ENCODE results near the gene SSRP1. TPM values are rescaled to one million over a fixed set of nuclear protein-coding genes. Genes with fewer than 3 reads are reported as not detected.

The SSRP1 gene, protein sequence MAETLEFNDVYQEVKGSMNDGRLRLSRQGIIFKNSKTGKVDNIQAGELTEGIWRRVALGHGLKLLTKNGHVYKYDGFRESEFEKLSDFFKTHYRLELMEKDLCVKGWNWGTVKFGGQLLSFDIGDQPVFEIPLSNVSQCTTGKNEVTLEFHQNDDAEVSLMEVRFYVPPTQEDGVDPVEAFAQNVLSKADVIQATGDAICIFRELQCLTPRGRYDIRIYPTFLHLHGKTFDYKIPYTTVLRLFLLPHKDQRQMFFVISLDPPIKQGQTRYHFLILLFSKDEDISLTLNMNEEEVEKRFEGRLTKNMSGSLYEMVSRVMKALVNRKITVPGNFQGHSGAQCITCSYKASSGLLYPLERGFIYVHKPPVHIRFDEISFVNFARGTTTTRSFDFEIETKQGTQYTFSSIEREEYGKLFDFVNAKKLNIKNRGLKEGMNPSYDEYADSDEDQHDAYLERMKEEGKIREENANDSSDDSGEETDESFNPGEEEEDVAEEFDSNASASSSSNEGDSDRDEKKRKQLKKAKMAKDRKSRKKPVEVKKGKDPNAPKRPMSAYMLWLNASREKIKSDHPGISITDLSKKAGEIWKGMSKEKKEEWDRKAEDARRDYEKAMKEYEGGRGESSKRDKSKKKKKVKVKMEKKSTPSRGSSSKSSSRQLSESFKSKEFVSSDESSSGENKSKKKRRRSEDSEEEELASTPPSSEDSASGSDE
- total RNA-seq (2014; rRNA removed; shearing (Covaris generic); ENCODE audit: low replicate concordance), result 79.9 and 111 TPM in 2 replicates

DNA sequence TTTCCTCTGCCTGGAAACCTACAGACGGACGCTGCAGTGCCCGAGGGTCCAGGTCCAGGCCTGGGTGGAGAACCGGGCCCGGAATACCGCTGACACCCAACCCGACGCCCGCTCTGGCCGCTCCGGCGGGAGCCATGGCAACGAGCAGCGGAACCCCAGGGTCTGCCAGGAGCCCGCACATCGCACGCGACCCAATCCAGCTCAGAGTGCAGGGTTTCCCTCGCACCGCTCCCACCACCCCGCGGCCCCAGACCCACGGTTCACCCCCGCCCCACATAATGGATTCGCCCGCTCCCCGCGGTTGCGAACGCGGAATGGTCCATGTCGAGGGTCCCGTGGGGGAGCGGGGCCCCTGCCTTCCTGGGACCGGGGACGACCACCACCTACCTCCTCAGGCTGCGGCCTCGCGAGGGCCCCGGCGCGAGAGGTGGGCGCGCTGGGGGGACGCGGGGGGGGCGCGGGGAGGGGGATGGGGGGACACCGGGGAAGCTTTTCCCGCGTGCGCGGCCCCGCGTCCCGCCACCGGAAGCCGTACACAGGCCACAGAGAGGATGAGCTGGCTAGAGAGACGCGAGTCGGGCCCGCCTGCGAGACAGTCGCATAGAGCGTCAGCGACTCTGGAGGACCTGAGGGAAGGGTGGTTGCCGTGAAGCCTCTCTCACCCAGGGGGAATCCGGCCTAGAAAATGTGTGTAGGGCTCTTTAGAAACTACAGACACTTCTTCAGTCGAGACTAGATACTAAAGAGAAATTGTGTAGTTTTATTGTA, at the start of gene SSRP1:
Gene SSRP1 (minus strand): TSS at position 550 of the 768 bp plus-strand sequence. CDS start 771 bp downstream, outside the sequence.
- Histone ChIP-seq H3K9me3 (ENCODE audit: low read length) (no peaks in the 10 kb centered on the region), H4K20me1 (ENCODE audit: insufficient read depth, low read depth, low read length) (no peaks in the 10 kb centered on the region; the same call in 1 of the 2 replicates), H3K9me2 (replicated peaks; ENCODE audit: insufficient read depth, low read length) (no peaks in the 10 kb centered on the region)

DNA sequence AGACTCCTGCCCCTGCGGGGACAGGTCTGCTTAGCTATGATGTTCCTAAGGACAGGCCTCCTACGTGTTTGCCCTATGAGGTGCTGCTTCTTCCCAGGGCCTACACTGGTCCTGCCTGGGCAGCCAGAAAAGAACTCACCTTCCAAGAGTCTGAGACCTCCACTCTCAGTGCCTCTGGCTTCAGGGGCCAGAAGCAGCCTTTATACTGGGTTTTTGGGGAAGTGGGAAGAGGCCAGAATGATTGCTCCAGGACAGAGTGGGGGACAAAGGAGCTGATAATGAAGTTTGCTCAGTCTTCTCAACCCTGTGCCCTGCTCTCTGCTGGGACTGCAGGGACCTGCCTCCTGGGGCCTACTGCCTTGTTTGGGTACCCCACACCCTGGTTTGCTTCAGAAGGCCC, 45.3 kb upstream of the SSRP1 start, which contains the start of gene PRG3:
Gene PRG3 (minus strand): TSS at position 176 of the 400 bp plus-strand sequence. CDS start 442 bp downstream, outside the sequence.
- Histone ChIP-seq H3K27ac (ENCODE audit: low read length) (no peak within 1 kb of the TSS), H3K9ac (ENCODE audit: low read length) (no peak within 1 kb of the TSS), H3K4me2 (ENCODE audit: low read depth, low read length, poor library complexity, severe bottlenecking) (no peak within 1 kb of the TSS), H3K36me3 (ENCODE audit: insufficient read depth, low read length) (no peaks in the 10 kb centered on the region), H3K79me2 (ENCODE audit: low read length) (no peaks in the 10 kb centered on the region), H4K20me1 (ENCODE audit: insufficient read depth, low read depth, low read length) (no peaks in the 10 kb centered on the region), H3K4me1 (ENCODE audit: low read length) (no peaks in the 10 kb centered on the region), H3K9me2 (replicated peaks; ENCODE audit: insufficient read depth, low read length) (no peaks in the 10 kb centered on the region), H3K4me3 (ENCODE audit: low read length) (no peak within 1 kb of the TSS), H2AFZ (ENCODE audit: low read length) (no peak within 1 kb of the TSS), H3K9me3 (ENCODE audit: low read length) (no peaks in the 10 kb centered on the region), H3K27me3 (ENCODE audit: low read length) (no peaks in the 10 kb centered on the region)
- no peak for DNase-seq

More for the DNA sequence above, at the start of gene SSRP1:
- Histone ChIP-seq H3K27me3 (ENCODE audit: low read length) (no peaks in the 10 kb centered on the region), H2AFZ (ENCODE audit: low read length) (peak within 1 kb of the TSS; percentile 51; the same call in 1 of the 2 replicates), H3K27ac (ENCODE audit: low read length) (peak within 1 kb of the TSS; percentile 60; the same call in 1 of the 2 replicates), H3K4me2 (ENCODE audit: low read depth, low read length, poor library complexity, severe bottlenecking) (peak within 1 kb of the TSS; percentile 94), H3K4me3 (ENCODE audit: low read length) (peak within 1 kb of the TSS; percentile 84), H3K9ac (ENCODE audit: low read length) (peak within 1 kb of the TSS; percentile 97), H3K79me2 (ENCODE audit: low read length) (peaks cover 39% of the 10 kb centered on the region), H3K36me3 (ENCODE audit: insufficient read depth, low read length) (peaks cover 36% of the 10 kb centered on the region), H3K4me1 (ENCODE audit: low read length) (peaks cover 37% of the 10 kb centered on the region)
- DNase-seq, result peak; percentile 96

DNA sequence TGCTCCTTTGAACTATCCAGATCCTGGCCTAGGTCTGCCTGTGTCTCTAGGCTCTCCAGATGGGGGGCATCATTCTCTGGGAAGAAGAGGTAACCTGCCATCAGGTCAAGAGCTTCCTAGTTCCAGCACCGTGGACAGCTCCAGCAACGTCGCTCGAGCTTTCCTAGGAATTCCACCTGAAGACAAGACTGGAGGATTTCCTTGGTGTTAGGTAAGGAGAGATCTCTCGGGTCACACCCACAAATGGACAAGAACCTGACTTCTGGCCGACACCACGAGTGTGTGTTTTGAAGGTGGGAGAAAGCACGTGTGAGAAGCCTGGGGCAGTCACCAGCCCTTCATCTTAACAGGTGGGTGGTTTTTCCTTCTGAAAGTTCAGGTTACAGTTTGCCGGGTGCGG, 44.0 kb upstream of the SSRP1 start:
- Histone ChIP-seq H3K9me2 (replicated peaks; ENCODE audit: insufficient read depth, low read length) (no peaks in the 10 kb centered on the region), H3K27me3 (ENCODE audit: low read length) (no peaks in the 10 kb centered on the region), H3K27ac (ENCODE audit: low read length) (no peak overlapping the region), H3K4me1 (ENCODE audit: low read length) (no peaks in the 10 kb centered on the region), H3K79me2 (ENCODE audit: low read length) (no peaks in the 10 kb centered on the region), H3K9me3 (ENCODE audit: low read length) (no peaks in the 10 kb centered on the region), H3K4me3 (ENCODE audit: low read length) (no peak overlapping the region), H4K20me1 (ENCODE audit: insufficient read depth, low read depth, low read length) (no peaks in the 10 kb centered on the region), H3K4me2 (ENCODE audit: low read depth, low read length, poor library complexity, severe bottlenecking) (no peak overlapping the region), H2AFZ (ENCODE audit: low read length) (no peak overlapping the region), H3K9ac (ENCODE audit: low read length) (no peak overlapping the region), H3K36me3 (ENCODE audit: insufficient read depth, low read length) (no peaks in the 10 kb centered on the region)
- DNase-seq, result no peak

DNA sequence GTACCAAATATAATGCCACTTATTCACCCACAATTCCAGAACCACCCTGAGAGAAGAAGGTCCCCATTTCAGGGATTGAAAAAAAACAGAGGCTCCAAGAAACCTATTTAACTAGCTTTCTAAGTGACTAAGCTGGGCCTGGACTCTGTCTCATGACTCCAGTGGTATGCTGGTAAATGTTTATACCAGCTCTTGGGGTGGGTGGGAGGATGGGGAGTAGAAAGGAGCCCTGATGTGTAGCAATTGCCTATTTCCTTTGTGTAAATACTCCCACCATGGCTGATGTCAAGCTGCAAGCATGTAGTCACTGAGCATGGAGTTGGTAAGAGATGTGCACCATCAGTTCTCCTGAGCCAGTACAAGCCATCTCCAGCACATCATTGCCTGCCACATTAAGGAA, 42.5 kb upstream of the SSRP1 start:
- no peak overlapping the region for H2AFZ ChIP-seq (ENCODE audit: low read length)
- H3K9me2 ChIP-seq (replicated peaks; ENCODE audit: insufficient read depth, low read length), result no peaks in the 10 kb centered on the region
- H3K4me1 ChIP-seq (ENCODE audit: low read length), result no peaks in the 10 kb centered on the region

DNA sequence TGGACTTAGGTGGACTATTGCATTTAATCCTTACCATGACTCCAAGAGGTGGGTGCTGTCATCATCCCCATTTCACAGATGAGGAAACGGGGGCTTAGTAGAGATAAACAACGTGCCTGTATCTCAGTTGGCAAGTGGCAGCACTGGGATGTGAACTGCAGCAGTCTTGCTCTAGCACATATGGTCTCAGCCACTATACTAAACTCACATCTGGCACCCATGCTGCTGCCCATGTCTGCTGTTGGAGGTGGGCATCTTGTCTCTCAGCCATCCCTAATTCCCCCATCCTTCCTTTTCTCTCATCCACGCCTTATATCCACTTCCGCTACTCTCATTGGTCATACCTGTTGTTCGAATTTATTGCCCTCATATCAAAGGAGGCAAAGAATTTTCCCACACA, 41.4 kb upstream of the SSRP1 start:
- H3K9ac ChIP-seq (ENCODE audit: low read length), result no peak overlapping the region

More for the DNA sequence above, 42.5 kb upstream of the SSRP1 start:
- Histone ChIP-seq H3K79me2 (ENCODE audit: low read length) (no peaks in the 10 kb centered on the region), H3K4me2 (ENCODE audit: low read depth, low read length, poor library complexity, severe bottlenecking) (no peak overlapping the region), H3K4me3 (ENCODE audit: low read length) (no peak overlapping the region), H3K27ac (ENCODE audit: low read length) (no peak overlapping the region), H3K27me3 (ENCODE audit: low read length) (no peaks in the 10 kb centered on the region), H3K36me3 (ENCODE audit: insufficient read depth, low read length) (no peaks in the 10 kb centered on the region), H4K20me1 (ENCODE audit: insufficient read depth, low read depth, low read length) (no peaks in the 10 kb centered on the region), H3K9ac (ENCODE audit: low read length) (no peak overlapping the region), H3K9me3 (ENCODE audit: low read length) (no peaks in the 10 kb centered on the region)
- no peak for DNase-seq

DNA sequence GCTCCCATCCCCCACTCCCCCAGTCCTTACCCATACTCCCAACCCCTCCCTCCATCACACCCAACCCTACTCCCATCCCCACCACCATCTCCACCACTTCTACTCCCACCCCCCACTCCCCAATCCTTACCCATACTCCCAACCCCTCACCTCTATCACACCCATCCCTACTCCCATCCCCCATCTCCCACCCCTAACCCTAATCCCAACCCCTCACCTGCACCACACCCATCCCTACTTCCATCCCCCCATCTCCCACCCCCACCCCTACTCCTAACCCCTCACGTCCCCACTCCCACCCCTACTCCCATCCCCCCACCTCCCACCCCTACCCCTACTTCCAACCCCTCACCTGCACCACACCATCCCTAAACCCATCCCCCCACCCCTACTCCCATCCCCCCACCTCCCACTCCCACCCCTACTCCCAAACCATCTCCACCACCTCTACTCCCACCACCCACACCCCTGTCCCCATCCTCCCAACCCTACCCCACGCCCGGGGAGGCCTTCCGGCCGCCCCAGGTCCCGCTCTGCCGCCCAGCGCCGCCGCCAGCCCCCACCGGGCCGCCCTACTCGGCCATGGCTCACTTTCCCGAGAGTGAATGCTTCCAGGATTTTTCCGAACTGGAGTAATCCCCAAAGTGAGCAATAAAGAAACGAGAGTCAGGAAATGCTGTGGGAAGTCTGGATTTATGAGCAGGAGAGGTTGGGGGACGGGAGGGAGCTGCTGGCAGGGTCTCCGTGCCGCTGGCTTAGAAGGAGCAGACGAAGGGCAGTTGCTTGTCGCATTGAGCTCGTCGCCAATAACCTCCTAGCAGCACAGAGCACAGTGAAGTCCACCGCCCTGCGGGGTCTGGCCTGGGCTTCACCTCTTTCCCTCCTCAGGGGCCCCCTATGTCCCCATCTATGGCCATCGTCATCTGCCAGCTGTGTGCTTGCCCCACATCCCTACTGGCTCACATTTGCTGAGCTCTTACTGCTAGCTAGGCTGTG, 40.7 kb upstream of the SSRP1 start:
- H3K9me2 ChIP-seq (replicated peaks; ENCODE audit: insufficient read depth, low read length), result no peaks in the 10 kb centered on the region
- H3K27me3 ChIP-seq (ENCODE audit: low read length), result no peaks in the 10 kb centered on the region
- no peaks in the 10 kb centered on the region for H3K79me2 ChIP-seq (ENCODE audit: low read length)
- H3K9ac ChIP-seq (ENCODE audit: low read length), result no peak overlapping the region
- H3K4me1 ChIP-seq (ENCODE audit: low read length), result no peaks in the 10 kb centered on the region
- H4K20me1 ChIP-seq (ENCODE audit: insufficient read depth, low read depth, low read length), result no peaks in the 10 kb centered on the region
- no peak overlapping the region for H3K4me2 ChIP-seq (ENCODE audit: low read depth, low read length, poor library complexity, severe bottlenecking)
- no peak overlapping the region for H3K4me3 ChIP-seq (ENCODE audit: low read length)
- H3K27ac ChIP-seq (ENCODE audit: low read length), result no peak overlapping the region
- DNase-seq, result no peak
- no peak overlapping the region for H2AFZ ChIP-seq (ENCODE audit: low read length)
- no peaks in the 10 kb centered on the region for H3K9me3 ChIP-seq (ENCODE audit: low read length)
- no peaks in the 10 kb centered on the region for H3K36me3 ChIP-seq (ENCODE audit: insufficient read depth, low read length)

More for the DNA sequence above, 41.4 kb upstream of the SSRP1 start:
- H3K36me3 ChIP-seq (ENCODE audit: insufficient read depth, low read length), result no peaks in the 10 kb centered on the region
- H3K4me3 ChIP-seq (ENCODE audit: low read length), result no peak overlapping the region
- H2AFZ ChIP-seq (ENCODE audit: low read length), result no peak overlapping the region
- no peaks in the 10 kb centered on the region for H3K4me1 ChIP-seq (ENCODE audit: low read length)
- no peak overlapping the region for H3K4me2 ChIP-seq (ENCODE audit: low read depth, low read length, poor library complexity, severe bottlenecking)
- H3K27me3 ChIP-seq (ENCODE audit: low read length), result no peaks in the 10 kb centered on the region
- no peaks in the 10 kb centered on the region for H4K20me1 ChIP-seq (ENCODE audit: insufficient read depth, low read depth, low read length)
- H3K9me2 ChIP-seq (replicated peaks; ENCODE audit: insufficient read depth, low read length), result no peaks in the 10 kb centered on the region
- no peak for DNase-seq
- H3K79me2 ChIP-seq (ENCODE audit: low read length), result no peaks in the 10 kb centered on the region
- no peak overlapping the region for H3K27ac ChIP-seq (ENCODE audit: low read length)
- H3K9me3 ChIP-seq (ENCODE audit: low read length), result no peaks in the 10 kb centered on the region

DNA sequence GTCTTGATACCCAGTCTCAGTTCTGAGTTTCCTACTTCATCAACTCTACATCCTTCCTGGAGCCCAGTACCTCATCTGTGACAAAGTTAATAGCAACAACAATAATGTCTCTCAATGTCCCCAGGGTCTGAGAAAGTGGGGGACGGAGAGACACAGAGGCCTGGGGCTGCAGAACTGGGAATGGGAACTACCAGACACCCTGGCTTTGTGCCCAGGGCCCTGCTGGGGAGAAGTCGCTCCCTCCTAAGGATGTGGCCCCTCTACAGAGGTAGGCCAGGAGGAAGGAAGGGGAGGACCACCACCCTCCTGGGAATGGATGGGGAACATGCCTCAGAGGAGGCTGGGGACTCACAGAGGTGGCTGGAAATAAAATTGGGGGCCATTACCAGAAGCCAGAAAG, 39.8 kb upstream of the SSRP1 start:
- Histone ChIP-seq H3K36me3 (ENCODE audit: insufficient read depth, low read length) (no peaks in the 10 kb centered on the region), H3K9me3 (ENCODE audit: low read length) (no peaks in the 10 kb centered on the region), H3K4me1 (ENCODE audit: low read length) (no peaks in the 10 kb centered on the region), H2AFZ (ENCODE audit: low read length) (no peak overlapping the region), H3K79me2 (ENCODE audit: low read length) (no peaks in the 10 kb centered on the region), H3K9me2 (replicated peaks; ENCODE audit: insufficient read depth, low read length) (no peaks in the 10 kb centered on the region), H3K4me2 (ENCODE audit: low read depth, low read length, poor library complexity, severe bottlenecking) (no peak overlapping the region), H3K27me3 (ENCODE audit: low read length) (no peaks in the 10 kb centered on the region), H3K4me3 (ENCODE audit: low read length) (no peak overlapping the region), H3K27ac (ENCODE audit: low read length) (no peak overlapping the region), H4K20me1 (ENCODE audit: insufficient read depth, low read depth, low read length) (no peaks in the 10 kb centered on the region), H3K9ac (ENCODE audit: low read length) (no peak overlapping the region)
- DNase-seq, result no peak

All from Karpas-422 (cell line).